ENCODE data around the gene STARD5.

DNA sequence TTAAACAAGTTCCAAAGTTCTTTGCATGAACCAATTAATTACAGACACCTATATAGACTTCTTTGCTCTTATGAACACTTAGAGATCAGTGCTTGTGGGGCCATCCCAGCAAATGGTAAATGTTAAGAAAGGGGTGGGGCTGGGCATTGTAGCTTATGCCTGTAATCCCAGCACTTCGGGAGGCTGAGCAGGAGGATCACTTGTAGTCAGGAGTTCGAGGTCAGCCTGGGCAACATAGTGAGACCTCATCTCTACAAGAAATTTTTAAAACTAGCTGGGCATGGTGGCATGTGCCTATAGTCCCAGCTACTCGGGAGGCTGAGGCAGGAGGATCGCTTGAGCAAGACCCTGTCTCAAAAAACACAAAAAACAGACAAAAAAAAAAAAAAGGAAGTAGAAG is 19.4 kb upstream of the STARD5 start:
- no peak for TF ChIP-seq POLR2AphosphoS5 (IDR thresholded peaks at IDR 0.05; ENCODE audit: low read depth)
- TF ChIP-seq CTCF (IDR thresholded peaks at IDR 0.05; ENCODE audit: insufficient read depth, low read length), result no peak

Measured in HL-60 (cell line).